NCI-H2171 (cell line): ENCODE measurements around the gene SUV39H1.
"Not testable (repeated sequence)": the region's sequence is repeated elsewhere in the genome, so short reads cannot be mapped to it uniquely, and the experiment has no call there.

Experiments used
- DNase-seq: peaks from one replicate; lab custom pipeline; 2025; lab: John Stamatoyannopoulos, UW

The SUV39H1 gene

GRCh38 chrX:48688531-48689150, 7.9 kb upstream of the SUV39H1 start:
- no peak for DNase-seq

- DNase-seq, result no peak
Observed at GRCh38 chrX:48689208-48689920, 7.2 kb upstream of the SUV39H1 start.

- not testable (repeated sequence) for DNase-seq
Observed at GRCh38 chrX:48691746-48692145, 4.8 kb upstream of the SUV39H1 start.

- DNase-seq, result no peak
Observed at GRCh38 chrX:48694776-48695533, 1.6 kb upstream of the SUV39H1 start.

DNA sequence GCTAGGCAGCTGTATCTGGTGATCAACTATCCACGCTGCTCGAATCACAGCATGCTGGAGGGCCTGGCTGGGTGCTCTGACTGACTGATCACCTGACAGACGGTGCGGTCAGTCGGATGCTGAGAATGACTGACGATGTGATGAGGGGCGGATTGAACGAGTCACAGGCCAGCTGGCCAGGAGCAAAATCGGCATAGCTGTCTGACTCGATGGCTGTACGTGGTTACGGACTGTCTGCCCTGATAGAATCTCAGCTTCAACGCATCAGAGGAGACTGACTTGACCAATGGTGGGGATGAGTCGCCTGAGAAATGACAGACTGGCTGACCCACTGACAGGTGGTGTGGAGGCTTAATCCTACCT, 1.0 kb upstream of the SUV39H1 start:
- no peak for DNase-seq

- DNase-seq, result no peak
Observed at GRCh38 chrX:48695925-48696300, 621 bp upstream of the SUV39H1 start.

DNA sequence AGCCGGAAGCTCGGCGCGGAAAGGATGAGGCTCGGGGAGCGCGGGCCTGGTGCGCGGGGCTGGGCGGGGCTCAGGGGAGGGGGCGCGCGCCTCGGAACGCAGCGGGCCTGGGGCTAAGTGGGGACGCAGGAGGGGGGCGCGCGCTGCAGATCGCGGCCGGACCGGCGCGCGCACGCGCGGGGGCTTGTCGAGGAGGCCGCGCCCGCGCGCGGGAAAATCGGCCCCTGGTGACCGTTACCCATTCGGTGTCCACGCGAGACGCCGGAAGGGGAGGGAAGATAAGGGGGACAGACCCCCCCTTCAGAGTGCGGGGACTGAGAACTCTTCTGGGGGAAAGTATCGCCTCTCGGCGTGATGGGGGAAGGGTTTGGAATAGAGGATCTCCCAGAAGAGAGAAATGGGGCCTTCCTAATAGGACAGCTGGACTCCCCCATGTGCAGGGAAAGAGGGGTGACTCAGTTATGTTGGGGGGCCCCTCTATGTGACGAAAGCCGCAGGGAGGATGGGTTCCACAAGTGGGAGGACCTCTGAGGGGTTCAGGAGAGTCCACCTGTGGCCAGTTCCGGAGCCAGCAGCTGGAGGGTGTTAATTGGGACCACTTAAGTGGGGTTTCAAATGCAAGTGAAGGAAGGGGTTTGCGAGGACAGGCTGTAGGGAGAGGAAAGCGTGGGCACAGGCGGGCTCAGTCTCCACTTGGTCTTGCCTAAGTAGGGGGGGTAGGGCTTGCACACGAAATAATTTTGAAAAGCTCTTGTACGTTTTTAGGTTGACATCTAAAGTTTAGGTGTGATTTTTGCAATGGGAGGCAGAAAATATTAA, 584 bp downstream of the SUV39H1 start:
- peak; percentile 37 for DNase-seq

GRCh38 chrX:48698306-48698705, 1.8 kb downstream of the SUV39H1 start:
- no peak for DNase-seq

DNA sequence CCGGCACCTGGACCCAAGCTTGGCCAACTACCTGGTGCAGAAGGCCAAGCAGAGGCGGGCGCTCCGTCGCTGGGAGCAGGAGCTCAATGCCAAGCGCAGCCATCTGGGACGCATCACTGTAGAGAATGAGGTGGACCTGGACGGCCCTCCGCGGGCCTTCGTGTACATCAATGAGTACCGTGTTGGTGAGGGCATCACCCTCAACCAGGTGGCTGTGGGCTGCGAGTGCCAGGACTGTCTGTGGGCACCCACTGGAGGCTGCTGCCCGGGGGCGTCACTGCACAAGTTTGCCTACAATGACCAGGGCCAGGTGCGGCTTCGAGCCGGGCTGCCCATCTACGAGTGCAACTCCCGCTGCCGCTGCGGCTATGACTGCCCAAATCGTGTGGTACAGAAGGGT, 3.7 kb downstream of the SUV39H1 start:
- no peak for DNase-seq

DNA sequence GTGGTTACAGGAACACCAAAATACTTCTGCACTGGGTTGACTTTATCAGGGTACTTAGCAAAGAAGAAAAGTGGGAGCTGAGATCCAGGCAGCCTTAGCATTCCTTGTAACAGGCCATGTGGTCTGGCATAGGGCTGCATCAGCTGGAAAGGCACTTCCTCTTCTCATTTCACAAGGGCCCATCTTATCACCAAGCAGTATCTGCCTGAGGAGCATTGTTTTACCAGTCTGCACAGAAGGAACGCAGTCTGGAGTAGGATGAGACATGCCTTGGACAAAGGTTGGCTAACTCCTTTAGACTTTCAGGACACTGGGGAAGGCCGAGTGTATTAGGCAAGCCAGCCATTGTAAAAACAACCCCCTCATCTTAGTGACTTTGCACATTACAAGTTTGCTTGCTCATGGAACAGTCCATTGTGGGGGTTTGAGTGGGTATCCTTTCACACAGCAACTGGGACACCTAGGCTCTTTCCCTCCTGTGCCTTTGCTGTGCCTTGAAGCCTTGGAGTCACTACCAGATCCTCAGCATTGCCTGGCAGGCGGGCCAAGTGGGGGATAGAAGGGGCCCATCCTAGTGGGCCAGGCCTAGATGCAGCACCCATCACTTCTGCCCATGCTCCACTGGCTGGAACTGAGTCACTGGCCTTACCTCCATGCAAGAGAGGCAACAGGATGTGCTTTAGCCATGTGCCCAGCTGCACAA, 4.6 kb downstream of the SUV39H1 start:
- DNase-seq, result no peak

DNA sequence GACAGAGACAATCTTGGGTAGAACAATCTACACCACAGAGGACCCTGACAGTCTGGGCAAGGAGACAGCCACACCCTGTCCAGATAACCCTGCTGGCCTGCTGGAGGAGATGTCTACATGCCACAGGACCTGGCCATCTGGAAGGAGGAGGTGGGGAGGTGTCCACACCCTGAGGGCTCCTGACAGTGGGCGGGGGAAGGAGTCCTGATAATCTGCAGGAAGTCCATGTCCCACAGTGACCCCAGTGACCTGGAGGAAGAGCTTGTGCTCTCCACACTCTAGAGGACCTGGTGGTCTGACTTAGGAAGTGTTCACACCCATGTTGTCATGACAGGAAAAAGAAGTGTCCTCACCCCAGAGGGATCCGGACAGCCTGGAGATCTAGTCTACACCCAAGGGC, 5.5 kb downstream of the SUV39H1 start:
- DNase-seq, result no peak

GRCh38 chrX:48702716-48703115, 6.2 kb downstream of the SUV39H1 start:
- DNase-seq, result no peak

DNA sequence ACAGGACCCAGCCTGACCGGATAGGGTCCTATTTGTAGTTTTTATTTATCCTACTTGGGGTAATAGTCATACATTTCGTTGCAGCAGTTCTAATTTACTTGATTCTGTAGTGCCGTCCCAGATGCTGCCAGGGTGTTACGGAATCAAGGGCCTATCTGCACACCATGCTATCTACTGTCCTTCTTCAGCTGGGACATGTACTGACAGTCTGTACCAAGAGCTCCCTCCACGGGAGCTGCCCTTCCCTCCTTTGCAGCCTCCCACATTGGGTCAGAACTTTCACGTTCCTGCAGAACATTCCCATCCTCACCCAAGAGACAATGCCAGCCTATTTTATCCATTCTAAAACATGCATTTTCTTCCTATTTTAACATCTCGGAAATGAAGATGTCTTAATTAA, 6.7 kb downstream of the SUV39H1 start:
- no peak for DNase-seq

DNA sequence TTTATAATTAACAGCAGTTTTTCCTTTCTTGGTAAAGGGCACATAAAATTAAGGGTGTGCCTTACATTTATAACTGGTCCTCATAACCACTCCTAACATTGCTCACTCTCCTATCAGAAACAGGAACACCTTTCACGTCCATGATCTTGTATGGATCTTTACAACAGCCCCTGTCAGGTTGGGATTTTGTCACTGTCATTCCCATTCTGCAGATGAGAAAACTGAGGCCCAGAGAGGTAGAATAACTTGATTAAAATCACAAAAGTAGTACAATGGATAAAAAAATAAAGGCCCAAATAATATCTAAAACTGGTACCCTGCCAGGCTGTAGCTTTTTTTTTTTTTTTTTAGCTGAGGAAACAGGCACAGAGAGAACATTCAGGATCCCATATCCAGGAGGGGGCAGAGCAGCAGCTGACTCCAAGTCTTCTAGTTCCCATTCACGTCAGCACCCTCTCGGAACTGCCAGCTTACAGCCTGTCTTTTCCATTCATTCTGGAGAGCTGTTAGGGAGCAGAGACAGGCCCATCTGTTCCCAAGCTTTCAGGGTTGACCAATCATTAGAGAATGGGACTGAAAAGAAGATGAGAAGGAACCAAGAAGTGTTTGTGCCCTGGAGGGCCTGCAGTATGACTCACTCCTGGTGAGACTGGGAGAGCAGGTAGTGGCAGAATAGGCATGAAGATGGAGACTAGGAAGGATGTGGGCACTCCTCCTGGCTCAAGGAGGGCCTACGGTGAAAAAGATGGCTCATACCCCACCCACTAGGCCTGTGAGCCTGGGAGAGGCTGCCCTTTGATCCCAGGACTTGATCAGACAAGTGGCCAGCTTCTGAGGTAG, 7.3 kb downstream of the SUV39H1 start:
- DNase-seq, result no peak

GRCh38 chrX:48705871-48706270, 9.3 kb downstream of the SUV39H1 start:
- no peak for DNase-seq

DNA sequence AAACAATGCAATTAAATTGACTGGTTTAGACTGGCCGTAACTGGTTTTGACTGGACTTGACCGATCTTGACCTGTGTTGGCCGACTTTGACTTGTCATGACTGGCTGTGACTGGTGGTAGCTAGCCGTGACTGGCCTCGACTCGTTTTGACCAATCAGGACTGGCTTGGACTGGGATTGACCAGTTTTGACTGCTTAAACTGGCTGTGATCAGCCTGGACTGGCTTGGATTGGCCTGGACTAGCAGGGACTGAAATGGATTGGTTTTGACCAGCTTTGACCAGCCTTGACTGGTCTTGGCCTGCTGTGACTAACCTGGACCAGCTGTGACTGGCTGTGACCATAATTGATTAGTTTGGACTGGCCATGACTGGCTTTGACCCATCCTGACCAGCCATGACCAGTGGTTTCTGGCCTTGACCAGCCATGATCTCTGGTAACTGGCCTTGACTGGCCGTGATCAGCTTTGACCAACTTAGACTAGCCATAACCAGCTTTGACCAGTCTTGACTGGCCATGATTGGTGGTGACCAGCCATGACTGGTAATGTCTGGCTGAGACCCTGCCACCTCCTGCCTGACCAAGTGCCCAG, 13.1 kb downstream of the SUV39H1 start:
- DNase-seq, result no peak

DNA sequence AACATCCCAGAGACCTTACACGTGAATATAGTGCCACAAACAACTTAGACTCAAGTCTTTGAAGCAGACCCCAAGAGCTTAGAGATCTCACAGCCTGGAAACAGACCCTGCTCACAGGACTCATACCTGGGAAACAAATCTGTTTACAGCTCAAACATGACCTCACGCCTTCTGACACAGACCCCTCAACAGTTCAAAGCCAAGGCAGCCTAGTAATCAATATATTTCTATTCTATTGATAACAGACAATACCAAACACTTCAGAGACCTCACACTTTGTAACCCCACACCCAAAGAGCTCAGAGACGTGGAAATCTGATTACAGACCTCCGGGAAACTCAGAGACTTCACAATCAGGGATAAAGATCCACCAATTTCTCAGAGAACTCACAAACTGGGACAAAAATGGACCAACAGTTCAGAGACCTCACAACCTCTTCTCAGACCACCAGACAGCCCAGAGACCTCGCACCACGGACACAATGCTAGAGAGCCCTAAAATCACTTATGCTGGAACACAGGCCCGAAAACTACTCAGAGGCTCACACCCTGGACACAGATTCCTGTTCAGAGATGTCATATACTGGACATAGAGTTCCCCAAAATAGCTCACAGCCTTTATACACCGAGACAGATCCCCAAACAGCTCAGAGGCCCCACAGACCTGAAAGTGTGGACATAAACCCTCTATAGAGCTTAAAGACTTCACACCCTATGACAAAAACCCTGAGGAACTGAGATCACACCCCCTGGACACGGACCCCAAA, 14.8 kb downstream of the SUV39H1 start:
- DNase-seq, result no peak

DNA sequence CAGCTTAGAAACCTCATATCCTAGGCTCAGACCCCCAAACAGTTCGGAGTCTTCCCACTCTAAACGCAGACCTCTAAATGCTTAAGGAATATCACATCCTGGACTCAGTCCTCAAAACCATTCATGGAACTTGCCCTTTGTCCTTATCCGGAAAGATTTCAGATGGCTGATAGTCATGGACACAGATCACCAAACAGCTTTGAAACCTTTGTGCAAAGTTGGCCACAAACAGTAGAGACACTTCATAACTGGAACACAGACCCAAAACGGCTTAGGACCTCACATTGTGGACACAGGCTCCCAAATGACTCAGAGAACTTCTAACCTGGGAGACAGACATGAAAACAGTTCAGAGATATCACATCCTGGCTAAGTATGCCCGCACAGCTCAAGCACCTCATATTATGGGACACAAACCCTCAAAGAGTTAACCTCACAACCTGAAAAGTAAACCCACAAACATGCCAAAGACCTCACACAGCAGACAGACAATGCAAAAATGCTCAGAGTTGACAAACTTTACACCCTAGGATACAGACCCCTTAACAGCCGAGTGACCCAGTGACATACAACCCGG, 15.5 kb downstream of the SUV39H1 start:
- no peak for DNase-seq

DNA sequence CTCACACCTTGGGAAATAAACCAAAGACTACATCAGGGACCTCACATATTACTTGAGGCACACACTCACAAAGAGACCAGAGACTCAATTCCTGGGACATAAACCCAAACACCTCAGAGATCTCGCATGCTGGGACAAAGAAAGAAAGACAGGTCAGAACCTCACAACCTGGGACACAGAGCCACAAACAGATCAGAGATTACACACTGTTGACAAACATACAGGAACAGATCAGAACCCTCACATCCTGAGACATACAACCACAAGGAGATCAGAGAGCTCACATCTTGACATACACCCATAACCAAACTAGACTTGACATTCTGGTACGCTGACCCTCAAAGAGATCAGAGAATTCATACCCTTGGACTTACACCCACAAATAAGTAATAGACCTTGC, 17.3 kb downstream of the SUV39H1 start:
- no peak for DNase-seq
